ENCODE data around the gene OR51B4. TPM values are rescaled to one million over a fixed set of nuclear protein-coding genes. Genes with fewer than 3 reads are reported as not detected.

Gene OR51B4
- polyA plus RNA-seq, 1 of the 3 experiments (the other 2 are of a cell fraction) = 0.07 TPM

DNA sequence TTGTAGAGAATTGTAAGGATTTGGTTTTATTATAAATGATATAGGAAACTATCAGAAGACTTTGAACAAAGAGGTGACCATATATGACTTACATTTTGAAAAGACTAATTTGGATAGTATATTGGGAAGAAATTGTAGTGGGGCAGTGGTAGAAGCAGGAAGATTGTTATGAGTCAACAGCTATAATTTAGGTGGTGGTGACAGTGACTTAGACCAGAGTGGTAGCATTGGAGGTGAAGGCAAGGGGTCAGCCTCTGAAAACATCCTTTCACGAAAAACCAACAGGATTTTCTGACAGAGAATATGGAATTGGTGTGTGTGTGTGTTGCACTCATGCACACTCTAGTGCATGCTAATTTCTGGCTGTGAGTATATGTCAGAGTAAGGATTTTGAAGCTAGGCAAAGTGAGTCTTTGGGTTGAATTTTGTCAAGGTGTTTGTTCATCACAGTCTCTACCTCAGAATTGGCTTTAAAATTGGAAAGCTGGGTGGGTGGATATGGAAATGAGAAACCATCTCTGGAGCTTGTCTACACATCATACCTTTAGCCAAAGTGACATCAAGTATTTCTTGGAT is 23.9 kb downstream of the OR51B4 start:
- H3F3A ChIP-seq (replicated peaks; ENCODE audit: insufficient read depth) = no peaks in the 10 kb centered on the region
- no peaks in the 10 kb centered on the region for H3K4me1 ChIP-seq (ENCODE audit: control insufficient read depth in 1 of 2, insufficient read depth in 2 of 2, low read depth in 1 of 2, low read length in 1 of 2)
- H3K36me3 ChIP-seq (replicated peaks in 1 of 2; ENCODE audit: control insufficient read depth in 1 of 2, insufficient read depth in 2 of 2, low read length in 1 of 2) = no peaks in the 10 kb centered on the region
- TF ChIP-seq CHD2 (IDR thresholded peaks at IDR 0.05; ENCODE audit: low read length, partially characterized antibody) = no peak
- TF ChIP-seq TCF12 (IDR thresholded peaks at IDR 0.05) = peak; percentile 7; the same call in 1 of the 2 replicates
- ChIA-PET CTCF (no interaction called here), POLR2A (no interaction called here)
- H4K20me1 ChIP-seq (ENCODE audit: insufficient read depth) = no peaks in the 10 kb centered on the region
- H3K9me2 ChIP-seq = no peaks in the 10 kb centered on the region
- WGBS (ENCODE audit: low lambda C conversion rate) = 25% methylated on average over 1 of the region's 1 CpG
- H3K79me2 ChIP-seq (ENCODE audit: insufficient read depth) = no peaks in the 10 kb centered on the region
- no peak overlapping the region for H2AFZ ChIP-seq (ENCODE audit: low read depth)
- no peak overlapping the region for H3K4me2 ChIP-seq
- H3K4me3 ChIP-seq (ENCODE audit: low read depth in 2 of 2, low read length in 1 of 2) = no peak overlapping the region
- H3K27me3 ChIP-seq (ENCODE audit: insufficient read depth) = no peaks in the 10 kb centered on the region; the same call in 1 of the 2 replicates
- H3K9ac ChIP-seq = no peak overlapping the region
- no peak for DNase-seq
- H3K27ac ChIP-seq (ENCODE audit: low read depth in 2 of 2, low read length in 1 of 2) = no peak overlapping the region
- H3K9me3 ChIP-seq = no peaks in the 10 kb centered on the region

DNA sequence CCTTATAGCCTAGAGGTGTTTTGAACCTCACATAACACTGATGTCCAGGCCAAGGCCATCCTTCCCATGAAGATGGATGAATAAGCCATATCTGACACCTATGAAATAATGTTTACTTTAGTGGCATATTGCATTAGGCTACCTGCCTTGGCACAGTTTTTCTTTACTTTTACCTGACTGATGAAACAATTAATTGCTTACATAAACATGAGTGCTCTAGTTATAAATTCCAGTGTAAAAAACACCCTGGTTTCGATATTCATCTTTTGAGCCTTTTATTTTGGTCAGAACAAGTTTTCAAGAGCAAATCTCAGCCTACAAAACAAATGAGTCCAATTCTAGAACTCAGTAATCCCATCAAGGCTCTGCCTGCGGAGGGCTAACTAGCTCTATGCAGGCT is 25.0 kb downstream of the OR51B4 start:
- Histone ChIP-seq H3K27ac (ENCODE audit: low read depth in 2 of 2, low read length in 1 of 2) (no peak overlapping the region), H3K36me3 (replicated peaks in 1 of 2; ENCODE audit: control insufficient read depth in 1 of 2, insufficient read depth in 2 of 2, low read length in 1 of 2) (no peaks in the 10 kb centered on the region), H4K20me1 (ENCODE audit: insufficient read depth) (no peaks in the 10 kb centered on the region), H3F3A (replicated peaks; ENCODE audit: insufficient read depth) (no peaks in the 10 kb centered on the region), H3K9me3 (no peaks in the 10 kb centered on the region), H3K4me1 (ENCODE audit: control insufficient read depth in 1 of 2, insufficient read depth in 2 of 2, low read depth in 1 of 2, low read length in 1 of 2) (no peaks in the 10 kb centered on the region), H3K79me2 (ENCODE audit: insufficient read depth) (no peaks in the 10 kb centered on the region), H3K27me3 (ENCODE audit: insufficient read depth) (no peaks in the 10 kb centered on the region; the same call in 1 of the 2 replicates), H3K4me3 (ENCODE audit: low read depth in 2 of 2, low read length in 1 of 2) (no peak overlapping the region), H3K9ac (no peak overlapping the region), H3K4me2 (no peak overlapping the region), H2AFZ (ENCODE audit: low read depth) (no peak overlapping the region), H3K9me2 (no peaks in the 10 kb centered on the region)
- TF ChIP-seq GATA2 (CRISPR knock-in tag; IDR thresholded peaks at IDR 0.05) = no peak
- TF ChIP-seq, protein P1, sequence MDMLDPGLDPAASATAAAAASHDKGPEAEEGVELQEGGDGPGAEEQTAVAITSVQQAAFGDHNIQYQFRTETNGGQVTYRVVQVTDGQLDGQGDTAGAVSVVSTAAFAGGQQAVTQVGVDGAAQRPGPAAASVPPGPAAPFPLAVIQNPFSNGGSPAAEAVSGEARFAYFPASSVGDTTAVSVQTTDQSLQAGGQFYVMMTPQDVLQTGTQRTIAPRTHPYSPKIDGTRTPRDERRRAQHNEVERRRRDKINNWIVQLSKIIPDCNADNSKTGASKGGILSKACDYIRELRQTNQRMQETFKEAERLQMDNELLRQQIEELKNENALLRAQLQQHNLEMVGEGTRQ (IDR thresholded peaks at IDR 0.05; ENCODE audit: borderline replicate concordance, low read depth, low read length) = no peak
- TF ChIP-seq, protein P2, sequence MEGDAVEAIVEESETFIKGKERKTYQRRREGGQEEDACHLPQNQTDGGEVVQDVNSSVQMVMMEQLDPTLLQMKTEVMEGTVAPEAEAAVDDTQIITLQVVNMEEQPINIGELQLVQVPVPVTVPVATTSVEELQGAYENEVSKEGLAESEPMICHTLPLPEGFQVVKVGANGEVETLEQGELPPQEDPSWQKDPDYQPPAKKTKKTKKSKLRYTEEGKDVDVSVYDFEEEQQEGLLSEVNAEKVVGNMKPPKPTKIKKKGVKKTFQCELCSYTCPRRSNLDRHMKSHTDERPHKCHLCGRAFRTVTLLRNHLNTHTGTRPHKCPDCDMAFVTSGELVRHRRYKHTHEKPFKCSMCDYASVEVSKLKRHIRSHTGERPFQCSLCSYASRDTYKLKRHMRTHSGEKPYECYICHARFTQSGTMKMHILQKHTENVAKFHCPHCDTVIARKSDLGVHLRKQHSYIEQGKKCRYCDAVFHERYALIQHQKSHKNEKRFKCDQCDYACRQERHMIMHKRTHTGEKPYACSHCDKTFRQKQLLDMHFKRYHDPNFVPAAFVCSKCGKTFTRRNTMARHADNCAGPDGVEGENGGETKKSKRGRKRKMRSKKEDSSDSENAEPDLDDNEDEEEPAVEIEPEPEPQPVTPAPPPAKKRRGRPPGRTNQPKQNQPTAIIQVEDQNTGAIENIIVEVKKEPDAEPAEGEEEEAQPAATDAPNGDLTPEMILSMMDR (IDR thresholded peaks at IDR 0.05) = no peak
- no peak for TF ChIP-seq TAF1 (IDR thresholded peaks at IDR 0.05; ENCODE audit: borderline replicate concordance, low read depth, low read length)
- no peak for TF ChIP-seq JUND (IDR thresholded peaks at IDR 0.05)
- no peak for TF ChIP-seq RFX5 (IDR thresholded peaks at IDR 0.05; ENCODE audit: low read length)
- no peak for TF ChIP-seq SIN3A (IDR thresholded peaks at IDR 0.05; ENCODE audit: borderline replicate concordance, low read depth, low read length)
- TF ChIP-seq RXRA (IDR thresholded peaks at IDR 0.05; ENCODE audit: borderline replicate concordance, low read depth) = no peak
- TF ChIP-seq TEAD4 (IDR thresholded peaks at IDR 0.05; ENCODE audit: borderline replicate concordance, insufficient read depth) = no peak
- TF ChIP-seq, protein P3, sequence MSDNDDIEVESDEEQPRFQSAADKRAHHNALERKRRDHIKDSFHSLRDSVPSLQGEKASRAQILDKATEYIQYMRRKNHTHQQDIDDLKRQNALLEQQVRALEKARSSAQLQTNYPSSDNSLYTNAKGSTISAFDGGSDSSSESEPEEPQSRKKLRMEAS (IDR thresholded peaks at IDR 0.05; ENCODE audit: low read depth) = no peak
- TF ChIP-seq MEF2A (IDR thresholded peaks at IDR 0.05; ENCODE audit: borderline replicate concordance, low read depth) = no peak
- TF ChIP-seq FOXJ3 (CRISPR knock-in tag; IDR thresholded peaks at IDR 0.05) = no peak
- TF ChIP-seq YY1 (IDR thresholded peaks at IDR 0.05; ENCODE audit: low read depth) = no peak
- TF ChIP-seq, protein P4, sequence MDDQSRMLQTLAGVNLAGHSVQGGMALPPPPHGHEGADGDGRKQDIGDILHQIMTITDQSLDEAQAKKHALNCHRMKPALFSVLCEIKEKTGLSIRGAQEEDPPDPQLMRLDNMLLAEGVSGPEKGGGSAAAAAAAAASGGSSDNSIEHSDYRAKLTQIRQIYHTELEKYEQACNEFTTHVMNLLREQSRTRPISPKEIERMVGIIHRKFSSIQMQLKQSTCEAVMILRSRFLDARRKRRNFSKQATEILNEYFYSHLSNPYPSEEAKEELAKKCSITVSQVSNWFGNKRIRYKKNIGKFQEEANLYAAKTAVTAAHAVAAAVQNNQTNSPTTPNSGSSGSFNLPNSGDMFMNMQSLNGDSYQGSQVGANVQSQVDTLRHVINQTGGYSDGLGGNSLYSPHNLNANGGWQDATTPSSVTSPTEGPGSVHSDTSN (IDR thresholded peaks at IDR 0.05) = no peak
- TF ChIP-seq SMC3 (IDR thresholded peaks at IDR 0.05; ENCODE audit: low read depth, low read length) = no peak
- no peak for TF ChIP-seq EP300 (IDR thresholded peaks at IDR 0.05; ENCODE audit: borderline replicate concordance in 1 of 2, low read depth in 1 of 2, low read length in 1 of 2)
- POLR2A ChIA-PET = no interaction called here
- WGBS (ENCODE audit: low lambda C conversion rate) = 21% methylated on average over 2 of the region's 2 CpGs
- DNase-seq = no peak
- CTCF ChIA-PET = no interaction called here
